Measurements from ENCODE around the gene LRBA.

GRCh38 chr4:150938417-150938816 lies 76.7 kb downstream of the LRBA start:
- TF ChIP-seq, protein P1, sequence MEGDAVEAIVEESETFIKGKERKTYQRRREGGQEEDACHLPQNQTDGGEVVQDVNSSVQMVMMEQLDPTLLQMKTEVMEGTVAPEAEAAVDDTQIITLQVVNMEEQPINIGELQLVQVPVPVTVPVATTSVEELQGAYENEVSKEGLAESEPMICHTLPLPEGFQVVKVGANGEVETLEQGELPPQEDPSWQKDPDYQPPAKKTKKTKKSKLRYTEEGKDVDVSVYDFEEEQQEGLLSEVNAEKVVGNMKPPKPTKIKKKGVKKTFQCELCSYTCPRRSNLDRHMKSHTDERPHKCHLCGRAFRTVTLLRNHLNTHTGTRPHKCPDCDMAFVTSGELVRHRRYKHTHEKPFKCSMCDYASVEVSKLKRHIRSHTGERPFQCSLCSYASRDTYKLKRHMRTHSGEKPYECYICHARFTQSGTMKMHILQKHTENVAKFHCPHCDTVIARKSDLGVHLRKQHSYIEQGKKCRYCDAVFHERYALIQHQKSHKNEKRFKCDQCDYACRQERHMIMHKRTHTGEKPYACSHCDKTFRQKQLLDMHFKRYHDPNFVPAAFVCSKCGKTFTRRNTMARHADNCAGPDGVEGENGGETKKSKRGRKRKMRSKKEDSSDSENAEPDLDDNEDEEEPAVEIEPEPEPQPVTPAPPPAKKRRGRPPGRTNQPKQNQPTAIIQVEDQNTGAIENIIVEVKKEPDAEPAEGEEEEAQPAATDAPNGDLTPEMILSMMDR (IDR thresholded peaks at IDR 0.05; ENCODE audit: low read length), result no peak
- no peak for TF ChIP-seq EZH2 (IDR thresholded peaks at IDR 0.05; ENCODE audit: borderline replicate concordance, low read length)

Measured in OCI-LY1 (cell line).